ENCODE results near the gene MMP24OS.

MMP24OS gene

DNA sequence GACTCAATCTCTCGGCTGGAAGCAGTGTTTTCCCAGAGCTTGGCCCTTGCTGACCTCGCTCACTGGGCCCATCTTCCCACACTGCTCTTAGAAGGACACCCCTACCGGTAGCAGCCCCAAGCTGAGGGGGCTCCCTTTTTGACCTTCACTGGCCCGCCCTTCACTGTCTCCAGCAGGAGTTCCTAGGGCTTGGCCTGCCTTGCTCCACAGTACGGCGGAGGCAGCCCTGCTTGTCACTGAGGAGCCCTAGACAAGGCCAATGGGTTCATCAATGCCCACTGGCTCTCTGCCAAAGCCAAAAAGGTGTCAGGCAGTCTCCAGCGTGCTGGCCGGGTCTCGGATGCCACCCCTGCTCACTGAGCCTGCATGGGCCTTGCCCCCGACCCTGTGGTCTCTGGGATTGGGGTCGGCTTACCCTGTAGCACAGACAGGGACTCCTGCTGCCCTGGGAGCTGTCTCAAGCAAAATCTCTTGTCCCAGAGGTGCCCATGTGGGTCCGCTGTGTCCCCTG is 2.1 kb downstream of the MMP24OS start:
- Histone ChIP-seq H3K4me2 (no peak overlapping the region), H3K9ac (no peak overlapping the region), H3K79me2 (ENCODE audit: insufficient read depth, low read depth) (peaks cover 5% of the 10 kb centered on the region; the same call in 1 of the 2 replicates), H3K4me1 (ENCODE audit: low read depth, poor library complexity, severe bottlenecking) (peaks cover 9% of the 10 kb centered on the region), H2AFZ (ENCODE audit: low read depth) (no peak overlapping the region), H4K20me1 (ENCODE audit: insufficient read depth) (no peaks in the 10 kb centered on the region), H3K4me3 (IDR thresholded peaks at IDR 0.05; ENCODE audit: insufficient read depth, low read depth, low read length) (no peak overlapping the region), H3K36me3 (ENCODE audit: insufficient read depth) (peaks cover 20% of the 10 kb centered on the region; the same call in 1 of the 2 replicates), H3K27ac (no peak overlapping the region), H3K27me3 (ENCODE audit: insufficient read depth, low read depth) (no peaks in the 10 kb centered on the region)
- TF ChIP-seq, protein P1, sequence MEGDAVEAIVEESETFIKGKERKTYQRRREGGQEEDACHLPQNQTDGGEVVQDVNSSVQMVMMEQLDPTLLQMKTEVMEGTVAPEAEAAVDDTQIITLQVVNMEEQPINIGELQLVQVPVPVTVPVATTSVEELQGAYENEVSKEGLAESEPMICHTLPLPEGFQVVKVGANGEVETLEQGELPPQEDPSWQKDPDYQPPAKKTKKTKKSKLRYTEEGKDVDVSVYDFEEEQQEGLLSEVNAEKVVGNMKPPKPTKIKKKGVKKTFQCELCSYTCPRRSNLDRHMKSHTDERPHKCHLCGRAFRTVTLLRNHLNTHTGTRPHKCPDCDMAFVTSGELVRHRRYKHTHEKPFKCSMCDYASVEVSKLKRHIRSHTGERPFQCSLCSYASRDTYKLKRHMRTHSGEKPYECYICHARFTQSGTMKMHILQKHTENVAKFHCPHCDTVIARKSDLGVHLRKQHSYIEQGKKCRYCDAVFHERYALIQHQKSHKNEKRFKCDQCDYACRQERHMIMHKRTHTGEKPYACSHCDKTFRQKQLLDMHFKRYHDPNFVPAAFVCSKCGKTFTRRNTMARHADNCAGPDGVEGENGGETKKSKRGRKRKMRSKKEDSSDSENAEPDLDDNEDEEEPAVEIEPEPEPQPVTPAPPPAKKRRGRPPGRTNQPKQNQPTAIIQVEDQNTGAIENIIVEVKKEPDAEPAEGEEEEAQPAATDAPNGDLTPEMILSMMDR (conservative IDR thresholded peaks at IDR 0.05; ENCODE audit: low read depth, low read length): no peak

DNA sequence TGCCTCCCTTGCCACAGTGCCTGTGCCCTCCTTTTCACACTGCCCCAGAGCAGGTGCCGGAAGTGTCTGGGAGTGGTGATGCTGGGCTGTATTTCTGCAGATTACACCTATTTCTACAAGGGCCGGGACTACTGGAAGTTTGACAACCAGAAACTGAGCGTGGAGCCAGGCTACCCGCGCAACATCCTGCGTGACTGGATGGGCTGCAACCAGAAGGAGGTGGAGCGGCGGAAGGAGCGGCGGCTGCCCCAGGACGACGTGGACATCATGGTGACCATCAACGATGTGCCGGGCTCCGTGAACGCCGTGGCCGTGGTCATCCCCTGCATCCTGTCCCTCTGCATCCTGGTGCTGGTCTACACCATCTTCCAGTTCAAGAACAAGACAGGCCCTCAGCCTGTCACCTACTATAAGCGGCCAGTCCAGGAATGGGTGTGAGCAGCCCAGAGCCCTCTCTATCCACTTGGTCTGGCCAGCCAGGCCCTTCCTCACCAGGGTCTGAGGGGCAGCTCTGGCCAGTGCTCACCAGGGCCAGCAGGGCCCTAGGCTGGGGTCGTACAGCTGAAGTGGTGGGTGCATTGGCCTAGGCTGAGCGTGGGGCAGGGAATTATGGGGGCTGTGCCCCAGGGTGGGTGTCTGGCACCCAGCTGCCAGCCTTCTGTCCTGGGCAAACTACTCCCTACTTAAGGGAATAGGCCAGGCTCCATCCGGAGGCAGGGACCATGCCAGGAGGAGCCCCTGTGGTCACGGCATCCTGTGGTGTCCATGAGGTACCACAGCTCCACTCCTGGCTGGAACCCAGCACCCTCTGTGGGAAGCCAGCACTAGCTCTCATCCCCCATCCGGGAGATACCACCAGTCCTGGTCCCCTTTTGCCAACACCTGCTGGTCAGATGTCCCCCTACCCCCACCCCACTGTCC is 3.5 kb downstream of the MMP24OS start:
- Histone ChIP-seq H3K27ac (no peak overlapping the region), H3K4me1 (ENCODE audit: low read depth, poor library complexity, severe bottlenecking) (peaks cover 9% of the 10 kb centered on the region), H3K4me2 (no peak overlapping the region), H3K9ac (no peak overlapping the region), H3K27me3 (ENCODE audit: insufficient read depth, low read depth) (no peaks in the 10 kb centered on the region), H4K20me1 (ENCODE audit: insufficient read depth) (no peaks in the 10 kb centered on the region), H3K79me2 (ENCODE audit: insufficient read depth, low read depth) (peaks cover 5% of the 10 kb centered on the region; the same call in 1 of the 2 replicates), H2AFZ (ENCODE audit: low read depth) (no peak overlapping the region), H3K36me3 (ENCODE audit: insufficient read depth) (peaks cover 7% of the 10 kb centered on the region; the same call in 1 of the 2 replicates), H3K4me3 (IDR thresholded peaks at IDR 0.05; ENCODE audit: insufficient read depth, low read depth, low read length) (no peak overlapping the region)
- TF ChIP-seq, protein P1 (conservative IDR thresholded peaks at IDR 0.05; ENCODE audit: low read depth, low read length): no peak

DNA sequence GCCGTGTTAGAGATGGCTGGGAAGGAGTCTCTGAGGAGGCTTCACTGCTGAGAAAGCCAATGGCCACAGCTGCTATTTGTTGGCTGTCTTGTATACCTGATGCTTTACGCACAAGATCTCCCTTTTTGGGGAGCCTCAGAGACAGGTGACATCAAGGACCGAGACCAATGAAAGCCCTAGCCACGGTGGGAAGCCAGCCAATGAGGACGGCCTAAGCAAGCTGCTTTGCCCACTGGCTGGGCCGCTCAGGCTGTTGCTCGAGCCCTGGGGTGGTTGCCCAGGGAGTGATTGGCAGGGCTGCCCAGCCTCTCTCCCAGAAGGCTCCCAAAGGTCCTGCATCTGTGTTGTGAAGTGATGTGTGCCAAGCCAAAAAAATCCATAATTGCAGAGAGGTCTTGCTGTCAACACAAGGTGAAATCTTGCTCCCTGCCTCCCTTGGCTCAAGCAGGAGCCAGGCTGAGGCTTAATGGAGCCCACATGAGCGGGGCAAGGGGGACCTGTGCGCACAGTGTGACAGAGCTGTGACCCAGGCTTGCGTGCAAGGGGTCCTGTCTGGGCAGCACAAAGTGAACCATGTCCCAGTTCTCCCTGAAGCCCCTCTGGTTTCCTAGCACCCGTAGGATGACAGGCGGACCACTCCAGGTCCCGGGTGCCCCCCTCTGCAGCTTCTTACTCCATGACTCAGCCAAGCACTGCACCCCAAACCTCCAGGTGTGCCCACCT is 4.3 kb downstream of the MMP24OS start:
- H3K9ac ChIP-seq: no peak overlapping the region

DNA sequence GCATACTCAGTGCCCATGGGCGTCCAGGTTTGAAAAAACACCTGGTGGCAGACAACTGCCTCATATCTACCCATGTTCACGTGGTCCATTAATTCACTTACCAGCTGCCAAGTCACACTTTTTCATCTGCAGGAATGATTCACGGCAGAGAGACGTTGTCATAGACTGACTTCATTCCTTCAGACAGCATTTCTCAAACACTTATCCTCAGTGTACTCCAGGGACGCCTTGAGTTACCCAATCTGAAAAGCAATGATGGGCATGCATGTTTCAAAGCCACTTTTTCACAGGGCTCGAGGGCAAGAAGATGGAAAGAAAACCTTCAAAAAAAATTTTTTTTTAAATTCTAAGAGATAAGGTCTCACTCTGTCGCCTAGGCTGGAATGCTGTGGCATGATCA is 6.0 kb downstream of the MMP24OS start:
- no peaks in the 10 kb centered on the region for H3K27me3 ChIP-seq (ENCODE audit: insufficient read depth, low read depth)
- H3K27ac ChIP-seq: no peak overlapping the region
- H4K20me1 ChIP-seq (ENCODE audit: insufficient read depth): no peaks in the 10 kb centered on the region
- TF ChIP-seq, protein P1 (conservative IDR thresholded peaks at IDR 0.05; ENCODE audit: low read depth, low read length): no peak
- H3K9ac ChIP-seq: no peak overlapping the region
- H3K4me2 ChIP-seq: no peak overlapping the region
- no peak overlapping the region for H3K4me3 ChIP-seq (IDR thresholded peaks at IDR 0.05; ENCODE audit: insufficient read depth, low read depth, low read length)
- H2AFZ ChIP-seq (ENCODE audit: low read depth): no peak overlapping the region
- peaks cover 5% of the 10 kb centered on the region; the same call in 1 of the 2 replicates for H3K79me2 ChIP-seq (ENCODE audit: insufficient read depth, low read depth)
- H3K36me3 ChIP-seq (ENCODE audit: insufficient read depth): no peaks in the 10 kb centered on the region
- H3K4me1 ChIP-seq (ENCODE audit: low read depth, poor library complexity, severe bottlenecking): peaks cover 8% of the 10 kb centered on the region

More for the DNA sequence above, 4.3 kb downstream of the MMP24OS start:
- Histone ChIP-seq H3K4me3 (IDR thresholded peaks at IDR 0.05; ENCODE audit: insufficient read depth, low read depth, low read length) (no peak overlapping the region), H3K27me3 (ENCODE audit: insufficient read depth, low read depth) (no peaks in the 10 kb centered on the region), H3K4me2 (no peak overlapping the region), H2AFZ (ENCODE audit: low read depth) (no peak overlapping the region), H4K20me1 (ENCODE audit: insufficient read depth) (no peaks in the 10 kb centered on the region), H3K27ac (no peak overlapping the region), H3K4me1 (ENCODE audit: low read depth, poor library complexity, severe bottlenecking) (peaks cover 9% of the 10 kb centered on the region), H3K79me2 (ENCODE audit: insufficient read depth, low read depth) (peaks cover 5% of the 10 kb centered on the region; the same call in 1 of the 2 replicates), H3K36me3 (ENCODE audit: insufficient read depth) (peaks cover 4% of the 10 kb centered on the region; the same call in 1 of the 2 replicates)
- TF ChIP-seq, protein P1 (conservative IDR thresholded peaks at IDR 0.05; ENCODE audit: low read depth, low read length): no peak

Measured in KMS-11 (cell line).